GM19324 (cell line): Measurements from ENCODE around the gene PTBP2.

Experiments used
- ATAC-seq: cut with Tn5 transposase; IDR thresholded peaks from one replicate; pipeline ENCODE4 v1.9.1; 2021; ENCODE audit warnings: mild to moderate bottlenecking, moderate library complexity; ENCODE audit not compliant: unreplicated experiment, low FRiP score

PTBP2 gene, protein sequence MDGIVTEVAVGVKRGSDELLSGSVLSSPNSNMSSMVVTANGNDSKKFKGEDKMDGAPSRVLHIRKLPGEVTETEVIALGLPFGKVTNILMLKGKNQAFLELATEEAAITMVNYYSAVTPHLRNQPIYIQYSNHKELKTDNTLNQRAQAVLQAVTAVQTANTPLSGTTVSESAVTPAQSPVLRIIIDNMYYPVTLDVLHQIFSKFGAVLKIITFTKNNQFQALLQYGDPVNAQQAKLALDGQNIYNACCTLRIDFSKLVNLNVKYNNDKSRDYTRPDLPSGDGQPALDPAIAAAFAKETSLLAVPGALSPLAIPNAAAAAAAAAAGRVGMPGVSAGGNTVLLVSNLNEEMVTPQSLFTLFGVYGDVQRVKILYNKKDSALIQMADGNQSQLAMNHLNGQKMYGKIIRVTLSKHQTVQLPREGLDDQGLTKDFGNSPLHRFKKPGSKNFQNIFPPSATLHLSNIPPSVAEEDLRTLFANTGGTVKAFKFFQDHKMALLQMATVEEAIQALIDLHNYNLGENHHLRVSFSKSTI

DNA sequence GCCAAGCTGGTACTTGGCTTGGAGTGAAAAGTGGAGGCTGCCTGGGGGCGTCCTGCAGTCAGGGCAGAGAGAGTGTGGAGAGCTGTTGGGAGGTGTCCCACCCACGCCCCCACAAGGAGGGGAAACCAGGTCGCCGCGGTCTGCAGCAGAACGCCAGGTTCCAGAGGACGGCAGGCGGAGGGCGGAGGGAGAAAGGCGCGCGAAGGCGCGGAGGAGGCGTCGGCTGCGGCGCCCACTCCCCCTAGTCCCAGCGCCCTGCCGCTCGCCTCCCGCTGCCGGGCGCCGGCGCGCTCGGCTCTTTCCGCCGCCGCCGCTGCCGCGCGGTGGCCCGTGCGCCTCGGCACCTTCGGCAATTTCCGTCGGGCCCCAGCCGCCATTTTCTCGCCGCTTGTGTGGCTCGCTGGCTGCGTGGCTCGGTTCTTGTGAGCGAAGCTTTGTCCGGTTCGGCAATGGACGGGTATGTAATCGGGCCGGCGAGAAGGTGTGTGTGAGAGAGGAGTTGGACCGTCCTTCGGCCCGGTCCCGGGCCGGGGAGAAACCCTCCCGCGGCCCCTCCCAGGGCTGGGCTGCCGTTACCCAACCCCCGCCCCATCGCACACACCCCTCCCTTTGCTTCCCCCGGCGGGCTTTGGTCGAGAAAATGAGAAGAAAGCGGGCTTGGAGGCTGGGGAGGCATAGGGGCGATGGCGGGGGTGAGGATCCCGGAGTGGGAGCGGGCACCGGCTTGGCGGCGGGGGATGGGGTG, at the start of gene PTBP2:
Gene PTBP2, plus strand, starts transcription at position 369 of the 745 bp plus-strand sequence. Its CDS starts 81 bp downstream, at position 450.
- ATAC-seq, result peak; percentile 98

DNA sequence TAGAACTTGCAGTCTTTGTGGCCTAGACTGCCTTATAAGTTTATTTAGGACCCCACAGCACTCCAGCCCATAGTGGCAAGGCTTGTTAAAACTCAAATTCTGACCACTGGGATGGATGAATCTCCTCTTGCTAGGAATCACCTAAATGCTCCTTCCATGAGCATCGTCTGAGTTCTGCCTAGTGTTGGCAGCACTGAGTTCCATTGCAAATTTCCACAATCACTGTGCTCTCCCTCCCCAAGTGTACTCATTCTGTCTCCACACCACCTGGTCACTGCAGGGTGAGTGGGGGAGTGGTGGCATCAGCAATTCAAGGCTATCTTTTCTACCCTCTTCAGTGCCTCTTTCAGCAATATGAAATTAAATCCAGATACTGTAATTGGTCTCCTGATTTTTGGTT, 46.7 kb upstream of the PTBP2 start:
- ATAC-seq, result no peak

DNA sequence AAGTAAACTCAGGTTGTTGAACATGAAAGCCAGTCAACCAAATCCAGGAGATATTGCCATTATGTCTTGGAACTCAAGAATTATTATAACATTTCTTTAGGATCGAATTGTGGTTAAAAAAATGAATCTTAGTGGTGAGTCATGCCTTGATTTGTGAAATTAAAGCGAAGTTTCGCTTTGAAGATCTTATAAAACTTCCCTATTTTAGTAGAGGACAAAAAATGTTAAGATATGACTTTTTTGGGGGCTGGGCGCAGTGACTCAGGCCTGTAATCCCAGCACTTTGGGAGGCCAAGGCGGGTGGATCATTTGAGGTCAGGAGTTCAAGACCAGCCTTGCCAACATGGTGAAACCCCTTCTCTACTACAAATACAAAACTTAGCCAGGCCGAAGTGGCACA, 39.5 kb upstream of the PTBP2 start:
- ATAC-seq, result no peak

DNA sequence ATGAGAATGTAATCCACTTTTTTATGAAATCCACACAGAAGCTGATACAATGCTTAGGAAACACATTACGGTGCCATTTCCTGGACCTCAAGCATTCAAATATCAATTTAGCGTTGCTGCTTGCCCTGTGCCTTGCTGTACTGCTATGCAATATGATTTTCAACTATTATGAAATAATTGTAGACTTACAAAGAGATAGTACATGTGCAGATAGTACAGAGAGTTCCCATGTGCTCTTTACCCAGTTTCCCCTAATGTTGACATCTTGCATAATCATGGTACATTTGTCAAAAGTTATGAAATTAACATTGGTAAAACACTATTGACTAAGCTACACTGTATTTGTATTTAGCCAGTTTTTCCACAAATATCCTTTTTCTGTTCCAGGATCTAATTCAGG, 37.7 kb upstream of the PTBP2 start:
- ATAC-seq, result no peak

DNA sequence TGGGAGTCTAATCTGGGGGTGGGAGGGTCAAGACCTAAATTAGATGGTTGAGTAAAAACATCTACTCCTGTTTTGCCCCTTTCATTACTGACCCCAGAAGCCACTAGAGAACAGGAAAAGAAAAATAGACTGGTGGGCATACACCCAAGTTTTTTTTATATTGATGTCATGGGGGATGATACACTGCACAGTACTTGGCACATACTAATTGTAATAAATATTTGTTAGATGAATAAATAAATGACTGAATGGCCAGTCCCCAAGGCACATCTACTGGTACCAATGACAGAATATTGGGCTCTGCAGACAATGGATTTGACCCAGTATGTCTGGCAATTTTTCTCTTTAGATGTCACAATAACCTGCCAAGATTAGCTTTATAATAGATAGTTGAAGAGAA, 36.8 kb upstream of the PTBP2 start:
- no peak for ATAC-seq

DNA sequence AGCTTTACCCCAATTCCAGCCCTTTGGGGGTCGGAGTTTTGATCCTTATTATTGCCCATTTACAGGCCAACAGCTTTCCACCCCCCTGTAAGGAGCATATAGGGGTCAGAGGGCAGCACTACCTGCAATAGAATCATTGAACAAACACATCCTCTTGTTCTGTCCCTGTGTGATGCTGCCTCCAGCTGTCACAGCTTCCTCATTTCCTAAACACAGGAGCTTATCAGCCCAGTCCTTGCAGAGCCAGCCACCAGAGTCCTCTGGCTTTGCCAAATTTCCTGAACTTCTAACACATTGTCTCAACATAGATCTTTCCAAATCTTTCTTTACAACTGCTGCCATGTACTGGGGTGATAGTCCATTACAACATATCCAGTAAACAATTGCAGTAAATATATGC, 32.8 kb upstream of the PTBP2 start:
- no peak for ATAC-seq

DNA sequence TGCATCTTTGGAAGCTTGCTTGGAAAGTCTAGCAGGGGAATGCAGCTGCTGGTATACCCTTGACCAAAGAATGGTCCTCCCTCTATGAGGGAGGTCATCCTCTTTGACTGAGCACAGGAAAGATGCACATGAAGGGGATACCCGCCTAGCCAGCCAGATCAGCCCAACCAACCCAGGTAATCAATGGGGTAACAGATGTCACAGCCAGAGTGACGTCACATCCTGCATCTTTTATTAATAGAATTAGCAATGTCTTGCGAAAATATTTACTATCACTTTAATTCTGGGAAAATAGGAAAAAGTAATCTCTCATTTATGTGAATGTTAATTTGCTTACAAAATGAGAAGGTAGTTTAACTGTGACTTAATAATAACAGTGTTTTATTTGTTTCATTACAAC, 25.6 kb upstream of the PTBP2 start:
- ATAC-seq, result no peak

DNA sequence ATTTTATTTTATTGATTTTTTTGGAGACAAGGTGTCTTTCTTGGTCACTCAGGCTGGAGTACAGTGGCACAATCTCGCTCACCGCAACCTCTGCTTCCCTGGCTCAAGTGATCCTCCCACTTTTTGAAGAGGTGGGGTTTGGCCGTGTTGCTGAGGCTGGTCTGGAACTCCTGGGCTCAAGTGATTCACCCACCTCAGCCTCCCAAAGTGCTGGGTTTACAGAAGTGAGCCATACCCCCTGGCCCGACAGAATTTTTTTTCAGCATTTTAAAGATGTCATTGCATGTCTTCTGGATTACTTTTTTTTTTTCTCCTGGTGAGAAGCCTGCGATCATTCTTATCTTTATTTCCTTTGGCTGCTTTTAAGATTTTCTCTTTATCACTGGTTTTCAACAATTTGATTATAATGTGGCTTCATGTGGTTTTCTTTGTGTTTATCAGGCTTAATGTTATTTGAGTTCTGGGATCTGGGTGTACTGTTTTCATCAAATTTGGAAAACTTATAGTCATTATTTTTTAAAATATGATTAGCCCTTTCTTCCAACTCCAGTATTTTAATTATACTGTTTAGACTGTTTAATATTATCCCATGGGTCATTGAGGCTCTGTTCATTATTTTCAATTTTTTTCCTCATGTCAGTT, 23.1 kb upstream of the PTBP2 start:
- ATAC-seq, result no peak

DNA sequence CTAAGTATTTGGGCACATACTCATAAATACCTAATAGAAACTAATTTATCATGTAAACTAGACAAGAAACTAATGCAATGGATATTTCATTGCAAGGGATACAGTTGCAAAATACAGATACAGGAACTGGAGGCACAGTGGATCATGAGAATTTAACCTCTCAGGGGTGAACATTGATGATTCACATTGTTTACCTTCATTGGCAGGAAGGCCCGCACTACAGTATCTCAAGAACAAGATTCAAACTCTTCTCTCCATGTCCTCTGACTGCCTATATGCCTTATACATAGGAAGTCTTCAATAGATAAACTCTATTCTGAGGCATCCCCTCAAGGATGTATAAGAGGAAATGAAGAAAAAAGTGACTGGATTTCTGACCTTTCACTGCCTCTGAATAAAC, 18.4 kb upstream of the PTBP2 start:
- no peak for ATAC-seq

DNA sequence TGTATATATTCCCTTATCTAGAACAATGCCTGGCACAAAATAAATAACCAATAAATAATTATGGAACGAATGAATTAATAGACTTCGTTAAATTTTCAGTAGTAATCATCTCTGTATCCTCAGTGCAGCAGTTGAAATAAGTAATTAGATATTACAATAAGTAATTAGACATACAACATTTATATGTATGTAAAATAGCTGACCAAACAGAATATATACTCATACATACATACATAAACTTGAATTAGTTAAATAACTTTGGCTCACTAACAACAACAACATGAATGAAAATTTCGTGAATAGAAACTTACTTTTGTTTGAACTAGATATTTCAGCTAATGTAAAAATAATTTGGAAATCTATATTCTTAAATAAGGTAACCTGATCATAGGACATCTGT, 14.6 kb upstream of the PTBP2 start:
- no peak for ATAC-seq

DNA sequence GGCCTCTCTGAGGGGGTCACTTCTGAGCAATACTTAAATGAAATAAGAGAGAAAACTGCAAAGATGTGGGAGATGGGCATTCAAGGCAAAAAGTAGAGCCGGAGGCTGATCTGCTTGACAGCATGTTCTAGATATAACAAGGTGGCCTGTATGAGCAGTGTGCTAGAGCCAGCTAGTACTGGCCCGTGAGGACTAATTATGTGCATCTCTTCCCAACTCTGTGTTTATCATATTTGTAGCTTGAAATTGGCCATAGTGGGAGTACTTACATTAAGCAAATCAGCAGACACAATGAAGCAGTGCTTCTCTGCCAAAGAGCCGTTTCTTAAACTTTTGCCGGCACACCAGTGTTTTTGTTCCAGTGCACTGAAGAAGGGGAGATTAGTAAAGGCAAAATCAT, 13.1 kb upstream of the PTBP2 start:
- ATAC-seq, result no peak

DNA sequence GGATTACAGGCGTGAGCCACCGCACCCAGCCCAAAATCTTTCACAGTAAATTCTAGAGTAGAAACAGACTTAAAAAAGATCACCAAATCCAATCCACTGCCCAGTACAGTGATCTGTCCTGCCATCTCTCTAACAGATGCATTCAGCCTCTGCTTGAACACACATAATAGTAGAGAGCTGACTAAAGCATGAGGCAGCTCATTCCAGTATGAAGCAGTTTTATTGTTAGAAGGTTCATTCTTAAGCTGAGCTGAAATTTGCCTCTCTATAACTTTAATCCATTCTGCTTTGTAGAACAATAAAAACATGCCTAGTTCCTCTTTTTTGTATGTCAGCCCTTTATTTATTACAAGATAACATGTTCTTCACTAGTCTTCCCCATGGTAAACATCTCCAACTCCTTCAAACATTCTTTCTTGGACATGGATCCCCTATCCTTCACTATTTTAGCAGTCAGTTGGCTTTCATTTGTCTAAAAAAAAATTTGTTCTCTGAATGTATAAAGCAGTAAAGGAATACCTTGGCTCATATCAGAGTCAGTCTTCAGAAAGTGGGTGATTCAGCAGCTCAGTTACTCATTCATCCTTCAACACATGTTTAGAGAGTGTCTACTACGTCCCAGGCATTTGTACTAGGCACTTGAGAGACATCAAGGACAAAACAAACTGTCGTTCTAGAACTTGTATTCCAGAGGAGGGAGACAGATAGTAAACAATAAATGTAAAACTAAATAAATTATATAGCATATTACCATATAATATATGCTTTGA, 10.7 kb upstream of the PTBP2 start:
- no peak for ATAC-seq

DNA sequence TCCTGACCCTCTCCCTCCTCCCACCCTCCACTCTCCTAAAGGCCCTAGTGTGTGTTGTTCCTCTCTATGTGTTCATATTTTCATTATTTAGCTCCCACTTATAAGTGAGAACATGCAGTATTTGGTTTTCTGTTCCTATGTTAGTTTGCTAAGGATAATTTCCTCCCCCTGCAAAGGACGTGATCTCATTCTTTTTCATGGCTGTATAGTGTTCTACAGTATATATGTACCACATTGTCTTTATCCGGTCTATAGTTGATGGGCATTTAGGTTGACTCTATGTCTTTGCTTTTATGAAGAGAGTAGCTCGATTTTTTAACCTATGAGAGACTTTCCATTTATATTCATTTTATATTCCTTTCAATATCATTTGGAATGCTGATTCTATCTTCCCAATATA, 7.9 kb upstream of the PTBP2 start:
- ATAC-seq, result no peak

DNA sequence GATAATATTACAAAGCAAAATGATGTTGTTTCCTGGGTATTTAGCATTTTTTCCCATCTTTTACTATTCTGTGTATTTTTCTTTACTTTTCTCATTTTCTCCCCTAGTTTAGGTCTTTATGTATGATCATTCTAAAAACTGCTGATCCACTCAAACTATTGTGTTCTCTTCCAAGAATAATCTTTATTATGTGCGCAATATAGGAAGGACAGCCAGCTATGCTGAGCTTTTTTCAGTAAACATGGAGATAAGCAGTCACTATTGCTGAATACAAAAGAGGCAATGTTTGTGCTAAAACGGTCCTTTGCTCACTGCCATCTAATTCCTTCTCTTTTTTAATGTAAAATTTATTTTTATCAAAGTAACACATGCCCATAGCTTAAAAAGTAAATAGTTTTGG, 6.7 kb upstream of the PTBP2 start:
- no peak for ATAC-seq

DNA sequence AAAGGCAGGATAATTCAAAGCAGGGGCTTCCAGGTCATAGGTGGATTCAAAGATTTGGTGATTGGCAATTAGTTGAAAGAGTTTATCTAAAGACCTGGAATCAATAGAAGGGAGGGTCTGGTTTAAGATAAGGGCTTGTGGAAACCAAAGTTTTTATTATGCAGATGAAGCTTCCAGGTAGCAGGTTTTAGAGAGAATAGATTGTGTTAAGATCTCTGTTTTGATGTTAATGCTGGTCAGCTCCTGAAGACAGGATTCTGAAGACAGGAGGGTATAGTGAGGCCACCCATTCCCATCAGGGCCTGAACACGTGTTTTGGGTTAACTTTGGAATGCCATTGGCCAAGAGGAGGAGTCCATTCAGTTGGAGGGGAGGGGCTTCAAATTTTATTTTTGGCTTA, 6.1 kb upstream of the PTBP2 start:
- ATAC-seq, result no peak

DNA sequence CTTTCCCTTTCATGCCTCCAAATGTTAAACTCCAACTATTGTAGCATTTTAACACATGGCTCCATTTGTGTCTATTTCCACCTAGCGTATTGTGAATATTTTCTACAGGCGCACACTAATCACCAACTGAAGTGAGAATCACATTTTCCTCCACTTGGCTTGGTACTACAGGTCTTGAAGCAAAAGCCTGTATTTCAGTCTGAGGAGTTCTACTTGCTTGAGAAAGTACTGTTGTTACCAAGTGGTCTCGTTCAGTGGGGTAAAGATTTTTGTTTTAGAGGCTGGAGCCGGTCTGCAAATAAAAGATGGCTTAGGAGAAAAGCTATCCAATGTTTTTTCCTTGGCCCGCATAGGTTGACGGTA, 550 bp upstream of the PTBP2 start:
- ATAC-seq, result no peak

DNA sequence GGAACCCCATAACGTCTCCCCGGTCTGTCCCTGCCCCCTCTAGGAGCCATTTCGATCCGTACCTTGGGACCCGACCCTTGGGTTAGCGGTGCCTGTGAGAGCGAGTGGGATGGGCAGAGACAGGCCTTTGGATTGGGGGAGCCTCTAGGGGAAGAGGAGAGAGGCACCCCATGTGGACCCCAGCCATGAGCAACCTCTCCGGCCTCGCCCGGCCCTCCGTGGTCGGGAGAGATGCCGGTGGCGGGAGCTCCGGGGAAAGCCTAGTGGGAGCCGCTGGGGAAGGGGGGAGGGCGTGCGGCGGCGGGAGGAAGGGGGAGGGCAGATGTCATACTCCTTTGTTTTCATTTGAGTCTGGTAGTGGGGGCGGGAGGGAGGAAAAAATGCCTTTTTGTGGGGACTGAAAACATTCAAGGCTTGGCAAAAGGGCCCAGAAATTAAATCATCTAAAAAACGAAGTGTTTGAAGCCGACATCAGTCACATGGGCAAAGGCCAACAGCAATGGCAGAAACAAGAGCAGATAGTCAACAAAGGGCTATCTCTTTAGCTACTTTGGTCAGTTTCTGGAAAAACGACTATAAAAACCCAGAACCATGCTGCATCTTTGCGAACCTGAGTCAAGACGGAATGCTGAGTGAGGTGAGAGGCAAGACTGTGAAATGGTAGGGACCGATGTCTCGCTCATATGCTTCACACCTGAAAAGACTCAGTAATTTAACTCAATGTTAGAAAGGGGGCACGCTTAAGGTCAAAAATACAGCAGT, 758 bp downstream of the PTBP2 start:
- peak; percentile 61 for ATAC-seq

DNA sequence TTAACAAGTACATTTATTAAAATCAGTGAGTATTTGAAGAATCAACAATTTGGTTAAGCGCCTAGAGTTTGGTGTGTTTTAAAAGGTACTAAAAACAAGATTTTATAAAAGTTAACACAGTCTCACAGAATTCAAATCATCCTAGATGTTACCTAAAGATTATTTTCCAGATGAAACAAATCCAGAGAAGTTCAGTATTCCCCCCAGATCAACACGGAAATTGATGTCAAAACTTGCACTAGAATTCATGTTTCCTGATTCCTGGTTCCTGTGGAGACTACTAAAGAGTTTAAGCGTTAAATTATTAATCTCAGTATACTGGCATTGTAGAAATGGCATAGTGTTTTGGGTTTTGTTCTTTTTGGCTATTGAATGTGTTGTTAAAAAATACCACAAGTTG, 1.4 kb downstream of the PTBP2 start:
- no peak for ATAC-seq

DNA sequence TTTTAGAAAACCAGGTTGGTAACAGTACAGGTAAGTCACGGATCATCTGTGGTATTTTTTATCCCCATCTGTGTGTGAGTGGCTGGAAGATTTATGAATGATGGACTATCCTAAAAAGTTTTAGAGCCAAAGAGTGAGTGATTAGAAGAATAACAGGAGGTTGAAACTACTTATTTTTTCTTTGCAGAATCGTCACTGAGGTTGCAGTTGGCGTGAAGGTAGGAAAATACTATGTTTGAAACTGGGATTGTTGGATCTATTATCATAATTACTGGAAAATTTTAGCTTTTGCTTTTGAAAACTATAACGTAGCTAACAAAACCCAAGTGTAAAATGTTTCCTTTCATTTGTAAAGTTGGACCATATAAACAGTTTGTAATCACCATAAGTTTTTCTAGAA, 1.8 kb downstream of the PTBP2 start:
- no peak for ATAC-seq

DNA sequence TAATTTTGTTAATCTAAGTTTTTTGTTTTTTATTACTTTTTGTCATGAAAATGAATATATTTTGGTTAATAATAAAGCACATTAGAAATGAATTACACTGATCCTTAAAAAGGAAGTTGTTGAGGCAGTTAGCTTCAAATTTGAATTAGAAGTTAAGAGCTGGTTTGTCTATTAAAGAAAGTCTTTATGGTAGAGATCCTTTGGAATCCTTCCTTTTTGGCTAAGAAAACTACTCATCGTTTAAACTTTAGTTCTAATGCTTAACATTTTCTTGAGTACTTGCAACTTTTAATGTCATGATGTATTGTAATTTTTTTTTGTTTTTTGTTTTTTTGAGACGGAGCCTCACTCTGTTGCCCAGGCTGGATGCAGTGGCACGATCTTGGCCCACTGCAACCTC, 2.4 kb downstream of the PTBP2 start:
- no peak for ATAC-seq
